Measurements from ENCODE around the gene TMEM217.

The TMEM217 gene

DNA sequence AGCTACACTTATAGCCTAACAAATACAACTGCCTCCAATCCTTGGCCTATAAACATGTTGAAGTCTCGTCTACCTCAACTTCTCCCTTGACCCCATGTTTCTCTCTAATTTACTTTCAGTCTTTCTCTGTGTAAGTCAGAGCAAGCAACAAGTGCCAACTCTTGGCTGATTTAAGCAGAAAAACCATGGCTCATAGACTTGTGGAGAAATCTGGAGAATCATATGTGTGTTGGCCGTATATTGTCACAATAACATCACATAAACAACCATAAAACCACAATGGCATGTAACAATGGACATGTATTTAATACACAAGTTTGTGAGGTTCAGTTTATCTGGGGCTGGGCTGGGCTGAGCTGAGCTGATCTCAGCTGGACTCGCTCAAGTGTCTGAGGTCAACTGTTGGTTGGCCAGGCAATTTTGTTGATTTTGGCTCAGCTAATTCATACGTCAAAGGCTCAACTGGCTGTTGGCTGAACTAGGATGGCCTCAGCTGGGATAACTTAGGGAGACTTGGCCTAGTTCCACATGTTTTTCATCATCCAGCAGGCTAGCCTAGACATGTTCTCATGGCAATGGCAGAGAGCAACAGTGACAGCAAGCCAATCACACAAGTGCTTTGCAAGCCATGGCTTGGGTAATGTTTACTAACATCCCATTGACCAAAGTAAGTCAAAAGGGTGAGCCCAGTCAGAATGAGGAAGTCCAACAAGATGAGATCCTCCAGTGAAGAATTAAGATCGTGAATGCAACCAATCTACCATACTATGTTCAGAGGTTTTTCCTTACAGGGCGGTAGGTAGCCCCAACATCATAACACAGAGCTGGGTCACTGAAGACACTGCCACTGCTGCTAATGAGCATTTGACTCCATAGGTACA lies 13.3 kb downstream of the TMEM217 start:
- peak; percentile 99 for DNase-seq (ENCODE audit: low read depth, low spot score)

DNA sequence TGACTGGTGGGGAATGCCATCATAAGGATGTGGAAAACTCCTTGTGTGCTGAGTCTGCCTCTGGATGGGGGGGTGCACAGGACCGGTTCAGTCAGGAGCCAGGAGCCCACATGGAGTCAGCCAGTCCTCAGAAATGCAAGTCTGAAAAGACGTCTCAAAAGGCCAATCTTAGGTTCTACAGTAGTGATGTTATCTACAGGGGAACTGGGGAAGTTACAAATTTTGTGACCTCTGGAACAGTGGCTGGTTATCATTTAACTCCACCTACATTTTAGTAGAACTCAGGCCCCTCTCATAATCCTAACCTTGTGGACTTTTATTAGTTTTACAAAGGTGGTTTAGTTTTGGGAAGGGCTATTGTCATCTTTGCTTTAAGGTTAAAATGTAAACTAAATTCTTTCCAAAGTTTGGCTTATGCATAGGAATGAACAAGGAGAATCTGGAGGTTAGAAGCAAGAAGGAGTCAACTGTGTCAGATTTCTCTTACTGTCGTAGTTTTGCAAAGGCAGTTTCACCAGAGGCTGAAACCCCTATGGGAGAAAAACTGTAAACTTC lies 14.1 kb downstream of the TMEM217 start:
- no peak for DNase-seq (ENCODE audit: low read depth, low spot score)

DNA sequence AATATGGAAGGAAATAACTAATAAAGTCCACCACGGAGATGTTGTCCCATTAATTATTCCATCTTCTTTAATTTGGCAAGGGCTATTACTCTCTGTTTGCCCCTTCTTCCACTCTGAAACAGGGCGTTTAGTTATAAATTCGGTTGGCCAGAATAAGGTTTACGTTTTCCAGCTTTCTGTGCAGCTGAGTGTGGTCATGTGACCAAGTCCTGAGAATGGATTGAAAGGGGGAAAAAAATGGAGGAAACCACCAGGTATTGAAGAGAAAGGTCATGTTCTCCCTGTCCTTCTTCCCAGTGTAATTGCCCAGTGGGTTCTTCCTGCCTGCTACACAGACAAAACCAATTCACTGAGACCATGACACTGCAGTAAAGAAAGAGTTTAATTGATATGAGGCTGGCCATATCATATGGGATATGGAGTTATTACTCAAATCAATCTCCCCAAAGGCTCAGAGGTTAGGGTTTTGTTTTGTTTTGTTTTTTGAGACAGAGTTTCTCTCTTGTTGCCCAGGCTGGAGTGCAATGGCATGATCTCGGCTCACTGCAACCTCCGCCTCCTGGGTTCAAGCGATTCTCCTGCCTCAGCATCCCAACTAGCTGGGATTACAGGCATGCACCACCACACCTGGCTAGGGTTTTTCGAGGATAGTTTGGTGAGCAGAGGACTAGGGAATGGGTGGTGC lies 14.7 kb downstream of the TMEM217 start:
- no peak for DNase-seq (ENCODE audit: low read depth, low spot score)

DNA sequence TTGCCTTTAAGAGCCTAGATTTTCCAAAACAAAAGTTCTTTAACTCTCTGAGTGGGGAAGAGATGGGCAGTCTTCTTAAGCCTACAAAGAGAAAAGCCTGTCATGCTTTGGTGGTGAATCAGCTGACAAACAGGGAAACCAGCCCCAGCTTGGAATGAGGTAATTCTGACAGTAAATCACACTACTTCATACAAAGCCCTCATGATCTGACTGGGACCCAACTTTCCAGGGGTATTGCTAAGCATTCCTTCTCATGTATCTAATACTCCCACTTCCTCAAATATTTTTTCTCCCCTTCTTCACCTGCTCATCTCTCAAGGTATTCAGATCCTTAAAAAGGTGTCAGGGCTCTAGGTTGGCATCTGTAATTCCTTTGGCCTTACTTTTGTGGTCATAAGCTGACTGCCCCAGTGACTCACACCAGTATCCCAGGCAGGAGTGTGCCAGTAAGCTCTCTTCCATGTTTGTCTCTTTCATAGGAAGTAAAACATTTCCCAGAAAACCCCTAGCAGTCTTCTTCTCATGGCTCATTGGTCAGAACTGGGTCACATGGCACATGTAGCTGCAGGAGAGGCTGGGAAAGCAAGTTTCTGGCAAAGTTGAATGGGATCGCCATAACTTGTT lies 15.4 kb downstream of the TMEM217 start:
- DNase-seq (ENCODE audit: low read depth, low spot score), result peak; percentile 96

DNA sequence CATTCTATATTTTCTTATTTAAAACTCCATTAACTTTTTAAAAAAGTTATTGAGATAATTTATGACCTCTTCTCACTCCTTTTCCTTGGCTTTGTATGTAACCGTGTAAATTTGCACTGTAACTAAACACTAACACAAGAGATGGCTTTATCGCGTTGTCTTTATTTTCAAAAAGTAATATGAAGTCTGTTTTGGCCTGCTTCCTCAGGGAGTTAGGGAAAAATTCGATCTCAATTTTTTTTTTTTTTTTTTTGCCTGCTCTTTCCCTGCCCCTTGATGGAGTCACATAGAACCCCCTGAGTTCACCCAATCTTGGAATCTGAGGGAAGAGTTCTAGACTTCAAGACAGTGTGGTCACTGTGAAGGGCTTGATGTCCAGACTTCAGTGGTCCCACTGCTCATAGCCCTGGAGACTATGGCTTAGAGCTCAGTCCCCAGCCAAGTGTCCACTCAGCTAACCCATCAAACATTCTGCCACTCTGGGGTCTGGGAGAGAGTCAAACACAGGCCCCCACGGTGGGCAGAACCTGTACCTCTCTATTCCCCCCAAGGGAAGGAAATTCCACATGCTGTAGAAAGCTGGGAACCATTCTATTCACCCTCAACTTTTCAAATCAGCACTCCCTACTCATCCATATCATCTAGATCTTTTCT lies 16.0 kb downstream of the TMEM217 start:
- no peak for DNase-seq (ENCODE audit: low read depth, low spot score)

DNA sequence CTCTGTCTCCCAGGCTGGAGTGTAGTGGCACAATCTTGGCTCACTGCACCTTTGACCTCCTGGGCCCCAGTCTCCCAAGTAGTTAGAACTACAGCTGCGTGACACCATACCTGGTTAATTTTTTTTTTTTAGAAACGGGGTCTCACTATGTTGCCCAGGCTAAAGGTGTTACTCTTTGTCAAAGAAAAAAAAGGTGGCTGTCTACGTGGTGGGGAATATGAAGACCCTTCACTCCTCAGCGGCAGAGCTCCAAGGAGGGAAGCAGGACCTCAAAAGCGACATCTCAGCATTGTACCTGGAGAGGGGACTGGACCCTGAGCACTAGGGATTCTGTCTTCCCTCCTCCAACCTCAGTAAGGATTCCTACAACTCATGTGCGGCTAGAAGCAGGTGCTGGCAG lies 16.8 kb downstream of the TMEM217 start:
- no peak for DNase-seq (ENCODE audit: low read depth, low spot score)

DNA sequence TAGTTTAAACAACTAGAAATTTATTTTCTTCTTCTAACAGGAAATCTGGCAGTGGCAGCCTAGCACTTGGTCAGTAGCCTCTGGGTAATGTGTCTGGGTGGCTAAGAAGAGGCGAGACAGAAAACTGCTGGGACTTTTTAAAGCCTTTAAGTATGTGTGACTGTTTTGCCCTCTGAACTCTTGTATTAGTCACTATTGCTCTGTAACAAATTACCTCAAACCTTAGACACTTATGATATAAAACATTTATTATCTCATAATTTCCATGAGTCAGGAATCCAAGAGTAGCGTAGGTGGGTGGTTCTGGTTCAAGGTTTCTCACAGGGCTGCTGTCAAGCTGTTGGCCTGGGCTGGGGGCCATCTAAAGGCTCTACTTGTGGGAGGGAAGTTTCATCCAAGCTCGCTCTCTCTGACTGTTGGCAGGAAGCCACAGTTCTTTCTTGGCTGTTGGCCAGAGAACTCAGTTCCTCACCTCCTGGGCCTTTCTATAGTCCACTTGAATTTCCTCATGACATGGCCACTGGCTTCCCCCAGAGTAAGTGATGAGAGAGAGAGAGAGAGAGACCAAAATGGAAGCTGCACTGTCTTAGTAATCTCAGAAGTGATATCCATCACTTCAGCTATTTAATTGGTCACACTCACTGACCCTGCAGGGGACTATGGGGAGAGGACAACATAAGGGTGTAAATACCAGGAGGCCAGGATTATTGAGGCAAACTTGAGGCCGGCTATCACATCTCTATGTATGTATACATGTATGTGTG lies 17.8 kb downstream of the TMEM217 start:
- peak; percentile 86 for DNase-seq (ENCODE audit: low read depth, low spot score)

DNA sequence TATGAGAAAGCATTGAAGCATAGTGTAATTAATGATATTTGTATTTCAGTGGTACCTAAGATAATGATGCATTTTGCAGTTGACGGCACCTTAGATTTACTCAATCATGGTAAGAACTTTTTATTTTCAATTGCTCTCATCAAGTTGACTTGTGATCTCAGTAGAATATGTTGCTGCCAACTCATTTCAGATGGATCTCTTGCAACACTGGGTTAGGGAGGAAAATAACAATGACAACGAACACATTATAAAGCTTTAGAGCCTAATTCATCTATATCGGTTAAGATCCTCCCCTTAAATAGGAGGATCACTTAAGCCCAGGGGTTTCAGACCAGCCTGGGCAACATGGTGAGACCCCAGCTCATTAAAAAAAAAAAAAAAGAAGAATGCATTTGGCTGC lies 18.4 kb downstream of the TMEM217 start:
- DNase-seq (ENCODE audit: low read depth, low spot score), result no peak

DNA sequence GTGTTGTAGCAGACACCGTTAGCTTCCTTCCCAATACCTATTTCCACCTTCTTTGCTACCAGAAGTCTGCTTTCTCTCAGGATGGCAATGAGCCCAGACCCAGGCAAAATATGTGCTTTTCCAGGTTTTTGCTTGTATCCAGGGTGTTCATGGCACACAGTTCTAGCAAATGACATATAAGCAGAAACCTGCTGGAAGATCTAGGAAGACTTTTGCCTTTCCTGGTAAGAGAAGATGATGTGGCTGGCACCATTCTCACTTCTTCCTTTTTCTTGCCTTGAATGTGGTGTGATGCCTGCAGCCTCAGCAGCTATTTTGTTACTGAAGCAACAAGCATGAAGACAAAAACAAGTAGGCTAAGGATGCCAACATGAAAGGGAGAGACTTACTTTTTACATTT lies 19.6 kb downstream of the TMEM217 start:
- DNase-seq (ENCODE audit: low read depth, low spot score), result peak; percentile 51

DNA sequence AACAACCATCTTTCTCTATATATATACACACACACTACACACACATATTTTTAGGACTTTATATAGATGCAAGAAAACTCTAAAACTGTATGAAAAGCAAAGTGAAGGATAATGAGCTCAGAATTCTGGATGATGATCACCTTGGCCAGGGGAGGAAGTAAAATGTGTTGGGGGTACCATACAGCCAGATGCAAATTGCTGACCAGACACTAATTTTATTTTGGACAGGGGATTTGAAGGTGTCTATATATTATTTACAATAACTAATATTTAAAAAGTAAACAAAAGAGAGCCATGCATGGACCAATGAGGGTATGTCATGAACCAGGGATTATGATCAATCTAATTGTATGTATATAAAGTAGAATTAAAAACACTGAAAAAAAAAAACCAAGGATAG lies 20.2 kb downstream of the TMEM217 start:
- DNase-seq (ENCODE audit: low read depth, low spot score), result no peak

DNA sequence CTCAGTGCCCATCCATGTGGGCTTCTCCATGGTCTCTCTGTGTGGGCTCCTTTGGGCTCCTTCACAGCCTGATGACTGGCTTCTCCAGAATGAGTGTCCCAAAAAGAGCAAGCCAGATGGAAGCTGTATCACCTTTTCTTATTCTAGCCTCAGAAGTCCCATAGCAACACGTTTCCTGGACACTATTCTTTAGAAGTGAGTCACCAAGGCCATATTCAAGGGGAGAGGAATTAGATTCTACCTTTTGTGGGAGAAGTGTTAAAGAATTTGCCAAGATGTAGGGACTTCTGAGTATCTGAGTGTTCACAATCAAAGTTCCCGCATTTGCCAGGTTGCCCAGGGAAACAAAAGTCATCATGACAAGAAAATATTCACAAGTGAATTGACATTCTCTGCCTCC lies 21.0 kb downstream of the TMEM217 start:
- DNase-seq (ENCODE audit: low read depth, low spot score), result peak; percentile 57

DNA sequence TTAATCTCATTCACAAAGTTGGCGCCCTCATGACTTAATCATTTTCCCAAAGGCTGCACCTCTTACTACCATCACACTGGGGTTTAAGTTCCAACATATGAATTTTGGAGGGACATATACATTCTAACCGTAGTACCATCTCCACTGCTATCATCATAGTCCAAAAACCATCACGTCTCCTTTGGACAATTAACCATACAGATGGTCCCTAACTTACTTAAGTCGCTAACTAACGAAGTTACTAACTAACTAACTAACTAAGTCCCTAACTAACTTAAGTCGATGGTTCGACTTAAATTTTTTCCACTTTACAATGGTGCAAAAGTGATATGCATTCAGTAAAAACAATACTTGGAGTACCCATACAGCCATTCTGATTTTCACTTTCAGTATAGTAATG lies 24.4 kb downstream of the TMEM217 start:
- DNase-seq (ENCODE audit: low read depth, low spot score), result no peak

DNA sequence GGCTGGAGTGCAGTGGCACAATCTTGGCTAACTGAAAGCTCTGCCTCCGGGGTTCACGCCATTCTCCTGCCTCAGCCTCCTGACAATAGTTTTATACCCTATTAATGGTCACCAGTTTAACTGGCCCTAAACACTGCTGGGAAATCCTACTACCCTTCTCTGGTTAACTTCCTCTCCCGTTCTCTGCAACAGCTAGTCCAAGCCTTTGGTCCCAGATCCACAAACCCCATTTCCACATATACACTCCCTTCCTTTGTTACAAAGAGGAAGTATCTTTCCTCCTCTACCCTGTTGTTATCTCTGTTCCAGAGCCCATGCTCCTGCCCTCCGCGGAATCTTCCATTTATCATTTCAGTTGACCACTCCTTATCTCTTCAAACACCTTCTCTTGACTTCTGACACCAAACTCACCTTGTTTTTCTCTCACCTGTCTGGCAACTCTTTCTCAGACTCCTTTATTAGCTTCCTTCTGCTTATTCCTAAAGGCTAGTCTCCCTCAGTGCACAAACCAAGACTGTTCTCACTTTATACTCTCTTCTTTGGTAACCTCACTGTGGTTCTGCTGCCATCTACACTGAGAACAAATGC lies 25.4 kb downstream of the TMEM217 start:
- DNase-seq (ENCODE audit: low read depth, low spot score), result no peak

DNA sequence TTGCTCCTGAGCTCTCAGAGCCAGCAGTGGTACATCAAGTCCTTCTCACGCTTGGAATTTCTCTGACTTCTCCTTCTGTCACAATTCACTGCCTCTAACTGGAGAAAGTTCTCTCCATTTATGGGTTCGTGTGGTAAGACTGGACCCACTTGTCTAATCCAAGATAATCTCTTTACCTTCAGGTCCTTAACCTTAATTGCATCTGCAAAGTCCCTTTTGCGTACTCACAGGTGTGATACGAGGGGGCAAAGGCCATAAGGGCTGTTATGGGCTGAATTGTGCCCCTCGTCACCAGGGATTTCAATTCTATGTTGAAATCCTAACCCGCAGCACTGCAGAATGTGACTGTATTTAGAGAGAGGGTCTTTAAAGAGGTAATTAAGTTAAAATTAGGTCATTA lies 27.8 kb downstream of the TMEM217 start:
- DNase-seq (ENCODE audit: low read depth, low spot score), result no peak

DNA sequence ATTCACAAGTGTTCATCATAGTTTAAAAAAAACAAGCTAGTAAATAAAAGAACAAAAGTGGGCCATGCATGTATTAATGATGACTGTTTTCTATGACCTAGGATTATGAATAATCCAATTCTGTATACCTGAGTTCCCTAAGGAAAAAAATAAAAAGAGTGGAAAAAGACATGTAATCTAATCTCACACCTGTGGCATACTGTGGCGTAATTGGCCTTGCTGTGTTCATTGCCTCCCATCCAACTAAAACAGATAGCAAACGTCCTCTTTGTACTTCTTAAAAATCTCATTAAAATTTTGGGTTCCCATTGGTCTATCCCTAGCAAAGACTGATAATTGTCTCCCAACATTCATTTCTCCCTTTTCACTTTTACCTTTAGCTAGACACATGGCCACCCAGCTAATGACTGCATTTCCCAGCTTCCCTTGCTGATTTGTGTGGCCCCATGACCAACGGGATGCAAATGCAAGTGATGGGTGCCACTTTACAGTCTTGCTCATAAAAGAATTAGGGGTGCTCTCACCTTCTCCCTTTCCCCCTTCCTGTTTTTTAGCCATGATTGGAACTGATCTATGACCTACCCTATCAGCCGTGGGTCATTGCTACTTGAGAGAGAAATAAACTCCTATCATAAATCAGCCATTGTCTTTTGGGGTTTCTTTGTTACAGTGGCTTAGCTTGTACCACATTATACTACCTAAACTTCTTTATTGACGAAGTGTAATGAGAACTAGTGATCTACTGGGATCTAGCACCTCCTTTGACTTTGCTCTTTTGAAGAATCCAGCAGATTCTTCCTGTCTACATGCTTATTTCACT lies 32.4 kb downstream of the TMEM217 start:
- no peak for DNase-seq (ENCODE audit: low read depth, low spot score)

DNA sequence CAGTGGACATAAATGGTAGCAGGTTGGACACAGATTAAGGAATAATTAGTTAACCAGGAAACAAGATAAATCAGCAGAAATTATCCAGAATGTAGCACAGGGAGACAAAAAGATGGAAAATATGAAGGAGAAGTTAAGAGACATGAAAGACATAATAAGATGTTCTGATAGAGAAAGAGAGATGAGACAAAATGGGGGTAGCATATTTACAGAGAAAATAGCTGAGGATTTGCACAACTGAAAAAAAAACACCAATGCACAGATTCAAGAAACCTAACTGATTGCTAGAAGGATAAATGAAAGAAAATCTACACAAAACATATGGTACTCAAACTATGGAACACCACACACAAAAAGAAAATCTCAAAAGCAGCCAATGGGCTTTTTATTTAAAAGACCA lies 35.0 kb downstream of the TMEM217 start:
- no peak for DNase-seq (ENCODE audit: low read depth, low spot score)

DNA sequence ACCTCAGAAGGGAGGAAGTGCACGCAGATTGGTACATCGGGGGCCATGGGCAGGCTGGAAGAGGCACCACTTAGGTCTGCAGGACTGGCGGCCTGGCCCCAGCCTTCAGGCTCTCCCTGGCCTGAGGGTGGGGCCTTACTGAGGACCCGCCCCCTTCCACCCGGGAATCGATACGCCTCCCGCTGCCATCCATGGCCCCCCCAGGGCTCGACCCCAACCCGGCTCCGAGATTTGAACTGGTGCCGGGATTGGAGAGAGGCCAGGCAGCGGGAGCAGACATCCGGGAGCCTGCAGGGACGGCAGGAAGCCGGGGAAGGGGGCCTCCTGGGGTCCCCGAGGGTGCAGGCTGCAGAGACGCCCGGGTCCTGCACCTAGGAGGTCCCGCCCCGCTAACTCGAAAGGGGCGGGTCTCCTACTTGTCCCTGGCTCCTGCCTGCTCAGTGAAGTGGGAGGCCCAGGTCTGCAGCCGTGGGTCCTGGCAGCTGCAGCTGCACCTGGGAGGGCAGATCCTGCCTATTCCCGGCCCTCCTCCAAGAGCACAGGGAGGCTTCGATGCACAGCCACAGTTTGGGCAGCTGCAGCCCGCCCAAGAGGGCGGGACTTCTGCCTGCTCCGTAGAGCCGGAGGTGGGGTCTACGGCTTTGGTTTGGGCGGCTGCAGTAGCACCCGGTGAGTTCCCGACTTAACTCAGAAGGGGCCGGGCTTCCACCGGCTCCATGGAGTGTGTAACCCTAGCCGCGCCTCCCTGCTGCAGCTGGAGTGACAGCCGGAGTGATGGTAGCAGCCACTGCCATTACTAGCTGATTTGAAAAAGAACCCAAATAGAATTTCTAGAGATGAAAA lies 35.6 kb downstream of the TMEM217 start:
- peak; percentile 93 for DNase-seq (ENCODE audit: low read depth, low spot score)

DNA sequence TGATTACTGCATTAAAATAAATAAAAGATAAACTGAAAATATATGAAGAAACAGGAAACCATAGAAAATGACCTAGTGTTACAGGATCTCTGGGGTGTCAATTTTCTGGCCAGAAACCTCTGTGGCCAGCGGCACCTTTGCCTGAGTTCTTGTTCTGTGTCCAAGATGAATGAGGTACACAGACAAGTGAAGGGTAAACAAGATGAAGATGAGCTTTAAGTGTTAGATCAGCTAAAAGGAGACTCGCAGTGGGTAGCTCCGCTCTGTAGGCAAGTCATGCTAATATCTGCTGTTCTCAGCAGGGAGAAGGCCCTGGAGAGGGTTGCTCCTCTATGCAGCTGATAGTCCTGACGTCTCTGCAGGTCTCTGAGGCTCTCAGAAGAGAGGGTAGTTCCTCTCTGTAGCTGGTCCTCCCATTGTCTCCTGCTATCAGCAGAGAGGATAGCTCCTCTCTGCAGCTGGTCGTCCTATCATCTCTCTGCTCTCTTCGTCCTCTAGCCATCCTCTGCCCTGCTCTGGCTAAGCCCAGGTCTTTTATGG lies 36.3 kb downstream of the TMEM217 start:
- DNase-seq (ENCODE audit: low read depth, low spot score), result no peak

DNA sequence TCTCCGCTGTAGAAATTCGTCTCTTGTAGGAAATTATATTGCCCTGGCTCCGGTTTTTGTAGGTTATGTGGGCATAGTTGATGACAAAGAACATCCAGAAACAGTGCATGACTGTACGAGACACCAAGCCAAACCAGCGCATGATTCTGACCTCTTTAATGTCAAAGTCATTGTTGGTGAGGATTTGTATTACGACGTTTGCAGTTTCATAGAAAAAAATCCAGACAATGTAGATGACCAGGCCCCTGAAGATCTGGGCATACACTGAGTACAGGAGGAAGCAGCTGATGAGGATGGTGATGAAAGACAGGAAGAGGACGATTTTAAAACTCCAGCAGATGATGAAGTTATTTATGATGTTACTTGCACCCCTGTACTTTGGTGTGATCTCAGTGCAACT lies 39.4 kb downstream of the TMEM217 start:
- no peak for DNase-seq (ENCODE audit: low read depth, low spot score)

Data from astrocyte of the hippocampus (primary cell).